Erythroblast (primary cell): ENCODE results near the gene ATP1A4.

Experiments used
- GATA1 ChIP-seq: IDR thresholded peaks from 2 replicates; pipeline ENCODE4 v1.6.1; 2011; ENCODE audit warnings: low read depth, mild to moderate bottlenecking, control low read depth, low read length, moderate library complexity
- POLR2A ChIP-seq: IDR thresholded peaks from 2 replicates; pipeline ENCODE4 v1.6.1; 2011; ENCODE audit warnings: mild to moderate bottlenecking, low read length

DNA sequence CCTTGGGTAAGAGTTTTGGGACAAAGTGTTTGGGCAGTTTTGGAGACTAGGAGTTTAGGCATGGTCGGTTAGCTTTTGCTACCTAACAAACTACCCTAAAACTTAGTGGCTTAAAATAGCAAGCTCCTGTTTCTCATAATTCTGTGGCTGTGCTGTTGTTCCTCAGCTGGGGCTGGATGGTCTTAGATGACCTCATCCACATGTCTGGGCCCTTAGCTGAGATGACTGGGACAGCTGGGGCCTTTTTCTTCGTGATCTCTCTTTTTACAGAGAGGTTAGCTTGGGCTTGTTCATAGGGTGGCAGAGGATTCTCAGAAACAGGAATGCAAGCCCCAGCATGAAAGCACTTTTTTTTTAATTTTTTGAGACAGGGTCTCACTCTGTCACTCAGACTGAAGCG, 6.6 kb downstream of the ATP1A4 start:
- TF ChIP-seq POLR2A (no peak), GATA1 (no peak)
